Stimulated activated CD4-positive, alpha-beta T cell treated with anti-CD3 and anti-CD28 coated beads, Interleukin-15, amount 100 ng/mL, for 1 hour (primary cell): ENCODE results near the gene TMEM86A.
A peak's percentile ranks its signal among the peaks of the same experiment; 100 is the strongest.

Experiments used
- DNase-seq, 2 donors: peaks; one replicate each; pipeline ENCODE4 v3.0.0-alpha.2; 2020; ENCODE audit warnings: low read depth in 1 of 2, low spot score in 1 of 2

The TMEM86A gene

DNA sequence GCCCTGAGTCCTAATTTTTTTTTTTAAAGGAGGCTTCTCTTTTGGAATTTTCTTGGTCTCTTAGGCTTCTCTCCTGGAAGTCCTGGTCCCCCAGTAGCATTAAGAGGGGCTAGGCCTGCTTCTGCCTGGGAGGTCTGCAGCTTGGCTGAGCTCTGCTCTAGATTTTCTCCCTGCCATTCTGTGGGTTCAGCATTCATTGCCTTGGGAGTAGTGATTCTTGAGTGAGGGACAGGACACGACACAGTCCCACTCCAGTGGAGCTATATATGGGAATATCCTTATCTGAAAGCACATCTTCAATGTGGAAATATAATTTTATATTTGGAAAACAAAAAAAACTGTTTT is 23.7 kb downstream of the TMEM86A start:
- no peak for DNase-seq

DNA sequence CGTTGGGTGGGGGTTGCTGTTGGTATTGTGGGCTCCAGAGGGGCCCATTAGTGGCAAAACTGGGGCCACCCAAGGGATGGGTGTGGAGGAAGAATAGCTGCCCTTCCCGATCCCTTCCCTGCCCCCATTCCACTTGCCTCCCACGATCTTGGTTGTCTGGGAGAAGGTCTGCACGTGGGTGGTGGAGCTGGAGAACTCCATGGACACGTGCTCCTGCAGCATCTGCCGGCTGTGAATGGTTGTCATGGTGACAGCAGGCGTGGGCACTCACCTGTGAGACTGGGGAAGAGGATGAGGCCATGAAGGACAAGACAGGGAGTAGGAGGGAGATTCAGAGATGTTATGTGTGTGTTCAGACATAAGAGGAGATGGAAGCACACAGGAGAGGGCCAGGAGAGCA is 25.4 kb downstream of the TMEM86A start:
- no peak for DNase-seq

DNA sequence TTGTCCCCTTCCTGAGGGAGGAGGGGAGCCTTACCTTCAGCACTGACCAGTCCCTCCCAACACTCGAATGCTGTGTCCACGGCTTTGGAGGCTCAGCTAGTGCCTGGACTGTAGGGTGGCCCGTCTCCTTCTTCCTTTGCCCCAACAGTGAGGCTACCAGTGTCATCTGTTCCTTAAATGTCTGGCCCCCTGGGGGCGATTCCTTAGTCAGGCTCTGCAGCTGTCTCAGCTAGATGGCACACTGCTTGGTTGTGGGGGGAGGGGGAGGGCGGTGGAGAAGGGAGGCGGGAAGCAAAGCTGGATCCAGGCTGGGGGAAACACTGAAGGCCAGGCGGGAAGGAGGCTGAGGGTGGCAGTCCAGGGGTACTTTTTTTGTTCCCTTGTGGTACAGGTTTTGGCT is 27.5 kb downstream of the TMEM86A start, which contains the start of gene IGSF22:
Gene IGSF22 (minus strand): TSS at position 149 of the 400 bp plus-strand sequence. CDS start 1,952 bp downstream, outside the sequence.
- no peak for DNase-seq

DNA sequence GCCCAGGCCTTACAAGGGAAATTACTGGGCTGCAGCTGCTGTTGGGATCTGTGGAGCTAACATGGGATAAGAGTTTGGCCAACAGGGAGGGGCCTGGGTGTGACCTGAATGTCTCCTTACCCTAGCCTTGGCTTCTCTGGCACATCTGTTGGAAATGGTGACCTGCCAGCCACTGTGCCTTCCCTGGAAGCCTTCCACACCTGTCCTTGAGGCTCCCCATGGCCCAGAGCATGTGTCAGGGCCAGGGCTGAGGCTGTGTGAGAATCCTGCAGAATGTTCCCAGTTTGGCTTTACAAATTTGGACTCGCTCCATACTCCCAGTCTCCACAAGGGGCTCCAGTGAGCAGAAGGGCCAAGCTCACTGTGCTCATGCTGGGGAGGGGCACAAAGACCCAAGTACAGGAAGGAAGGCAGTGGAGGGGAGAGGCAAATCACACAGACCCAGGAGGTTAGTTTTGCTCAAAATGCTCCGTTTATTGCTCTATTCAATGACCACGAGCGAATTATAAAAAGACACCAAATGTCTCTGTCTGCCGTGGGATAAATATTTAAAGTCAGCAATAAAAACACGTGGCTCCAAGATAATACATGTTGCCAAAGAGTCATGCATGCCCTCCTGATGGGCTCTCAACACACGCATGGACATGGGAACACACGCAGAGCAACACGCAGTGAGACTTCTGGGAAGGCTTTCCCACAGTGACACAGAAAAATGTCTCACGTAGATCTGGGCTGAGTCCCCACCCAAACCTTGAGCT is 29.1 kb downstream of the TMEM86A start:
- peak in 1 of 2 donors; percentile 10 for DNase-seq

DNA sequence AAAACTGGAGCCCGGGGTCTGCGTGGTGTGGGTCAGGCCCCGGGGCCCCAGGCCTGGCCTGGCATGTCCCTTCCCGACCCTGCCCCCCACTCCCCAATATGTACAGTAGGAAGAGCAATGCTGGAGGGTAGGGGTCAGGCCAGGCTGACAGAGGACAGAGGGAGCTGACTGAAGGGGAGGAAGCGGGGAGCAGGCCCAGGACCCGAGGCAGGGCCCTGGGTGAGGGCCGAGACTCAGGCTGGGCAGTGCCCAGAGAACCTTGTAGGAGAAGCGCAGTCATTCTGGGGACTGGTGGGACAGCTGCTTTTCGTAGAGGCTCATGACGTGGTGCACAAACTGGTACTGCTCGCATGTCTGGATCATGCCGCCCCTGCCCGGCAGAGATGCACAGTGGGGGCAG is 30.1 kb downstream of the TMEM86A start:
- no peak for DNase-seq

DNA sequence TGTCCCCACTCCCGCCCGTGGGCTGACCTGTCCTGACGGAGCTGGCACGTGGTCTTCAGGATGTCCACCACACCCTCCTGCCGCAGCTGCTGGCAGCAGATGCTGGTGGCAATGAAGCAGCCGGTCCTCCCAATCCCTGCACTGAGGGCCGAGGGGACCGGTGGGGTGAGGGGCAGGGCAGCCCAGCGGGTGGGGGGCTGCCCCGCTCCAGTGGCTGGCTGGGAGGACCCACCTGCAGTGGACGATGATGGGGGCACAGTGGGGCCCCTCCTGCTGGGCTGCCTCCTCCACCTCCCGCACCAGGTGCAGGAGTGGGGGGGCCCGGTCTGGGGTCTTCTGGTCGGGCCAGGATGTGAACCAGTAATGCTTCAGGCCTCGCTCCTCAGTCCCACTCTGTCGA is 30.8 kb downstream of the TMEM86A start:
- DNase-seq, result no peak

DNA sequence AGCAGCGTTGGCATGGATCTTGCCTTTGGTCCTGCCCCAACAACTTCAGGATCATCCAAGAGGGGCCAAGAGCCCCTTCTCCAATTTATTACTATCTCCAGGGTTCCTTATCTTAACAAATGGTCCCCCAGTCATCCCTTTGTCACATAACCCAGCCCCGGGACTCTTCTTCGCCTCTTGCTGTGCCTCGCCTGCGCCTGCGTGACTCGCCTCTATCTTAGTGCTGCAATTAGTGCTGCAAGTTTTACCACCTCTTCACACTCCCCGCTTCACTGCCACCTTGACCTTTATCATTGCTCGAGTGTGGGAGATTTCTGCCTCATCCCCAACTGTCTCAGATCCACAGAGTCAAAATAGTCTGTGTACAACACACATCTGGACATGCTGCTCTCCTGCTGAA is 31.4 kb downstream of the TMEM86A start:
- DNase-seq, result no peak

DNA sequence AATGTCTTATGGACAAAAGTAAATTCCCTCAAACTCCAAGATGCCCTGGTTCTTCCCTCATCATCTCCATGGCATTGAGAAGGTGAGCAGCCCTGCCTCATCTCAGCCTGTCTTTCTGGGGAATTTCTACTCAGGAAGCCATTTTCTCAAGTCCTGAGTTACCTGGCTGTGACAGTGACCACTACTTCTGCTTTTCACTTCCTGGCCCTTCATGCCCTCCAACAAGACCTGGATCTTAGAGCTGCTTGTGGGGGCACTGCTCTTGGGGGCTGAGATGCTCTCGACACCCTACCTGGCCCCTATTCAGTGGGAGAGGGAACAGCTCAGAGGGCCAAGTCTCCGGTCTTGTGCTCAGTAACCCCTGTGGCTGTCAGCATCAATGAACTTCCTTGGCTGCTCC is 32.9 kb downstream of the TMEM86A start:
- no peak for DNase-seq

DNA sequence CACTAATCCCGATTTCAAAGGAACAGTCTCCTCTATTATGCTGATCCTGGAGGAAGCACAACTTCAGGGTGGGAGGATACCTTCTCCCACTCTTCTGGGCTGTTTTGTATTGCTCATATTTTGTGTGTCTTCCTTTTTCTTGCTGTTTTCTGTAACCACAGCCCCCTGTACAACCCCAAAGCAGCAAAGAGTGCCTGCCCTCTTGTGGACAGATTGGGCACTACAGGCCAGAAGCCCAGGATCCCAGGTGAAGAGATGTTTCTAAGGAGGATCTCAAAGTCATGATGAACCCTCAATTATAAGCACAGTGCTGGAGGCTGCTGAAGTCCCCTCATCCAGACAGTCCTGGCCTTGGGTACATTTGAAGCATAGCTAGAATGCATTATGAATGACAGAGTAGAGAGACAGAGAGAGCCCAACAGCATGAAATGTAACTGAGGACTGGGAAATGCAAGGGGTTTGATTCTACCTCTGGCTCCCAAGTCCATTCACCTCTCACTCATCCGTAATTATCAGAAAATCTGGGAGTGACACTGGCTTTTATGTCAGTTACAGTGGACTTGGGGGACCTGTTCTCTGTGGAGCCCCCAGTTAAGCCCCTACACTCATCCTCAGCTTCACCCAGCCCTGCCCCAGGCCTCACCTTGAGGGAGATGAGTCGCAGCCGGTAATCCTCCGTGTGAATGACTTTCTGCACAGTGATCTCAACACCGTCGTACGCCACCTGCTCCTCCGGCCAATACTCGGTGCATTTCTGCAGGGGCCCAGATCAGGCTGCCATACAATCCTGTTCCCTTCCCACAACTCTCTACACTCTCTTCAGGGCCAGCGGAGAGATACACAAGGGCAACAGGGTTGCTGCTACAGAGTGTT is 33.6 kb downstream of the TMEM86A start:
- peak; percentile 53 to 59 for DNase-seq

DNA sequence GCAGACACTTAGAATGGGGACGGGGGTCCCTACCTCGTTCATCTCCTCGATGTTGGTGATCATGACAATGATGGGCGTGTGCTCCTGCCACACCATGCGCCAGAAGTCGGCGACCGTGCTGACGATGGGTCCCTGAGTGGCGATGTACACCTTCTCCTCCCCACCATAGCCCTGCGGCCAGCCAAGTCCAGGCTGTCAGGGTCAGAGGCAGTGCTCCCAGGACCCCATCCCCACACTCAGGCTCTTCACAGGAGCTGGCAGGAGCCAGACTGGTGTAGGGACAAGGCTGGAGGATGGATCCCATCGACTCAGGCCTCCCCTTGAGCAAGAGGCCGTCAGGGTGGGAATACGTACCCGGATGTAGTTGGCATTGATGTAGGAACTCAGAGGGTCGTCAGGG is 34.6 kb downstream of the TMEM86A start:
- no peak for DNase-seq

DNA sequence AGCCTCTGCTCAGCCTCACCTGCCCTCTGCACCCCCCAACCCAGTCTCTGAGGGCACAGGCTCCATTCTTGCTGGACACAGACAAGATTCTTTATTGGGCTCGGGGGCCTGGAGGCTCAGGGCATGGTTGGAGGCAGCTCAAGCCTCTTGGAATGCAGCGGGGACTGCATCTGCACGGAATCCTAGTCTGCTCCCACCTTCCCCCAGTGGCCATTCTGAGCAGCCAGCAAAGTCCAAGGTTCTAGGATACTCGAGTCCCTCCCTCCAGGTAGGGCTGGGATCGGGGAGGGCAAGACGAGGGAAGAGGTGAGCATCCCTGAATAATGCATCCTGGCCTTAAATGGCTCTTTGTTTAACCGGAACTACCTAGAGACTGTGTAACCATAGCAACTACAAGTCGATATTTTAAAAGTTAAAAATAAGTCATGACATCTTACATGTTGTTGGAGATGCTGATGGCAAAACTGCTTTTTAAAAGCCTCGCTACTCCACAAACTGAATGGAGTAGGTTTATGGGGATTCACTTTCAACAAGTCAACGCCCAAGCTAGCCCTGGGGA is 38.1 kb downstream of the TMEM86A start:
- no peak for DNase-seq

DNA sequence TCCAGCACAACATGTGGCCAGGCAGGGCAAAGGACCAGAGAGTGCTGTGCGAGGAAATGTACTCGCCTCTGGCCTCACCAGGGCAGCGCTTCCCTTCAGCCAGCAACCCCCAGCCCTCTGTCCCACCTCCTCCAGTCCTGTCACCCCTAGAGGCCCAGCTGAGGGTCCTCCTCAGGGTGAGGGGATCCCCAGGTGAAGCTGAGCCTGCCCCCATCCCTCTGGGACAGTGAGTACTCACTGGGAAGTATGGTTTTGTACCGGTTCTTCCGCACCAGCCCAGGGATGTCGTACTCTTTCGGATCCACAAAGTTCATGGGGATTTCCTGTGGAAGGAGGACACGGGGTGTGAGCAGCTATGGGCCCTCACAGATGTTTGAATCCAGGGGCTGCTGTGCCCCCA is 39.1 kb downstream of the TMEM86A start:
- DNase-seq, result no peak

DNA sequence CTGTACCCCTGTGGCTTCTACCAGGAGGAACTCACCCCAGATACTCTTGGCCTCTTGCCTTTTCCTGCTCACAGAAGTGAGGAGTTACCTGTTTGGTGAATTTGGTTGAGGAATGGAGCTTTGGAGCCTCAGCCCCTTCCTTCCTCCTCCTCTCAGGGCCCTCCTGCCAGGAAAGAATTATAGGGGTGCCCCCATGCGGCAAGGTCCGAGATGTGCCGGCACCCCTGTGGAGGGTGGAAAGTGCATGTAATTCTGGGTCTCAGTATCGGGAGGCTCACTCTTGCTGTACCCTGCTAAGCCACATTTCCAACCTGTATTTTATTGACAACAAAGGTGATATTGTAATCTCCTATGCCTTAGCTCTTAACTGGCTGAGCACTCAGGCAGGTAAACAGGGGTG is 41.1 kb downstream of the TMEM86A start:
- no peak for DNase-seq

DNA sequence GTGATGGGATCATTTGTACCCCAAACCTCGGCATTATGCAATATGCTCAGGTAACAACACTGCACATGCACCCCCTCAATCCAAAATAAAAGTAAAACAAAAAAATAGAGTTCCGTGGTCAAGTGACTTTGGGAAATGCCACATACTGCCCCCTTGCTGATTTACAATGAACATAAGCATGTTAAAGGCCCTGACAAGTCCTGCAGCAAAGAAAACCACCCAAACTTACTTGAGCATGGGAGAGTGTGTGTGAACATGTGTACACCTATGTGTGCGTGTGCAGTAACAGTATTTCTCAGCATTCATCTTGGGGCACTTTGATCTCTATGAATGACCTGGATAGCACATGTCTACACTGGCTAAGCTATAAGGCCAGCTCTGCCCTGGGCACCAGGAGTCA is 43.2 kb downstream of the TMEM86A start:
- no peak for DNase-seq

DNA sequence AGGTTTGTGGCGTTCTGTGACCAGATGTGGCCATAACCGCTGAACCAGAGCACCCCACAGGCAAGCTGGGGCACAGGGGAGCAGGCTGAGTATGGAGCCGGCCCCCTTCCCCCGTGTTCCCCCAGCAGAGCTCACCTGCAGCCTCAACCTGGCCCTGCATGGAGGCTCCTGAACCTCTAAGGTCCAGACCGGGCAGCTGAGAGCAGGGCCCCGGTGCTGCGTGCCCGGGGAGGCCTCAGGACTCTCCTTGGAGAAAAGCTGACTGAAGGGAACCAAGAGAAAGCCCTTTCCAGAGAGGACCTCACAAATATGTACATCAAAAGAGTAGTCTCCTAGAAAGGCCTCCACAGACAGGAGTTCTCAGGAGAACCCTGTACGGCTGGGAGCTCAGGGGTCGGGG is 44.8 kb downstream of the TMEM86A start:
- DNase-seq, result no peak

DNA sequence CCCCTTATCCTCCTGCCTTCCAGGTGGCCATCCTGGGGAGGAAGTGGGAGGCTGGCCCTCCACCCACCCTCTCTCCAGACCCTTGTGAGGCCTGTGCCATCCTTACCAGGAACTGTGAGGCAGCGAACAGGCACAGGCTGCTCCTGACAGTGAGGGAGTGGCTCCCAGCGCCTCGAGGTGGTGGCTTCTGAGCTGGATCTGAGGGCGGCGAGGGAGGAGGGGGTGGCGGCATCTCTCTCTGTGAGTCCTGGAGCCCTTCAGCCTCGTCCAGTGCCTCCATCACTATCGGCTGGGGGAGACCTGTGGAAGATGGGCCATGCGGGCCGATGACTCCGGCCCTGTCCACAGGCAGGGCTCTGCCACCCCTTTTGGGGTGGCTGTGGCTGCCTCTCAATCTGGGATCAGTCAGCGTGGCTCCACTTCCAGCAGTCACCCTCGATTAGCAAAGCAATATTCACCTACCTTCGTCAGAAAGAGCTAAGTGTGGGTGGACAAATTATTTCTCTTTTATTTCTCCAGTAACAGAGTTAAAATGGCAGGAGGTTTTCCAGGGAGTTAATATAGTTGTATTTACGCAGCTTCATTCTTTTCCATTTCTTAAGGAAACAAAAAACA is 45.4 kb downstream of the TMEM86A start:
- DNase-seq, result no peak

DNA sequence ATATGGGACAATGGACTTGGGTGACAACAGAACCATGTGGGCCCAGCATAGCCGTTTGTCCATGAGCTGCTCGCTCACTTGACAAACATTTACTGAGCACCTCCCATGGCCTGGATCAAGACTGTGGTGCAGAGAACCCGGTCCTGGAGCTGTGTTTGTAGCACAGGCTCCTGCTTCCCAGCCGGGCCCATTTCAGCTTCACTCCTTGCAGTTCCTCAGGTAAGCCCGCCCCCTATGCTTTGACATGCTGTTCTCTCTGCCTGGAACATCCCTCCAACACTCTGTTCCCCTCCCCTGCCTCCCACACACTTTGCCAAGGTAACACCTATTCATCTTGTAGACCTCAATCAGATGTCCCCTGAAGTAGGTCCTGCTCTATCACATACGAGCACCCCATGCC is 46.7 kb downstream of the TMEM86A start:
- no peak for DNase-seq

DNA sequence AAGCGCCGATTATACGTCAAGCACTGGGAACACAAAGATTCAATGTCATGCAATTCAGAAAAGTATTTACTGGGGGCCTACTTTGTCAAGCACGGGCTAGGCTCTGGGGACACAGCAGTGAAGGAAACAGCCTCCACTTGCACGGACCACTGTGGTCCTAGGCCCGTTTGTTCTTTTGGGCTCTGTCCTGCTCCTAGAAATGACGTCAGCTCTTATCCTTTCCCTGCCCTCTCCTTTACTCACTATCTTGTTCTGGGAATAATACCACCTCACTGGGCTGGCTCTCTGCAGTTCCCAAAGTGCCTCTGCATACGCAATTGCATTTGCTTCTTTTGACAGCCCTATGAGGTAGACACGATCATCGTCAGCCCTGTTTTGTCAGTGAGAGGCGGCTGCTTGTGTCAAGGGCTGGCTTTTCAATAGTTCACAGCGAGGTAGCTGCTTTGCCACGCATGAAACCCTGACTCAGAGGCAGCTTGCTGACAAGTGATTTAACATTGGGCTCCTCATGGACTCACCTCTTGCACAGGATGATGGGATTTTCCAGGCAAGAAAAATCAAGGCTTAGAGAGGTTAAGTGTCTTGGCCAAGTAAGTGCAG is 50.3 kb downstream of the TMEM86A start:
- DNase-seq, result no peak

DNA sequence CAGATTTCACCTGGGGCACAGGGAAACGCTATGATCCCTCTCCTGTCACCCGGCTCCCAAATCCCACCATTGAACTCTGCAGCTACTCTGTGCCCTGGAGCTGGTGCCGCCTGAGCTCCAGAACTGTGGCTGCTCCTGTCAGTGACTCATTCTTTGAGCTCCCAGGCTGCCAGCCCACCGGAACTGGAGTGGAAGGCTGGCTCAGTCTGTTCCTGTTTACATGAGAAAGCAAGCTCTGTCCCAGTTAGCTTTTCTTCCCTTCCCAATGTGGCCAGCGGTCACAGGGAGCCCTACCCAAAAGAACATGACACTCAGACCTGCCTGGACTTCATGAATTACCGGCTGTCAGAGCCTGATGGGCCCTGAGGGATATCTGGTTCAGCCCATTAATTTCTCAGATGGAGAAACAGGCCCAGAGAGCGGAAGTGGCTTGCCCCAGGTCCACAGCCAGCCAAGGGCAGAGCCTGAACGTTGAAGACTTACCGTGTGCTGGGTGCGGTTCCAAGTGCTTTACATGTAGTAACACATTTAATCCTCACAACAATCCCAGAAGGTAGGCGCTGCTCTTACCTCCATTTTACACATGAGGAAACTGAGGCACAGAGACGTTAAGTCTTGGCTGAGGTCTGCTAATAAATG is 51.2 kb downstream of the TMEM86A start:
- no peak for DNase-seq

DNA sequence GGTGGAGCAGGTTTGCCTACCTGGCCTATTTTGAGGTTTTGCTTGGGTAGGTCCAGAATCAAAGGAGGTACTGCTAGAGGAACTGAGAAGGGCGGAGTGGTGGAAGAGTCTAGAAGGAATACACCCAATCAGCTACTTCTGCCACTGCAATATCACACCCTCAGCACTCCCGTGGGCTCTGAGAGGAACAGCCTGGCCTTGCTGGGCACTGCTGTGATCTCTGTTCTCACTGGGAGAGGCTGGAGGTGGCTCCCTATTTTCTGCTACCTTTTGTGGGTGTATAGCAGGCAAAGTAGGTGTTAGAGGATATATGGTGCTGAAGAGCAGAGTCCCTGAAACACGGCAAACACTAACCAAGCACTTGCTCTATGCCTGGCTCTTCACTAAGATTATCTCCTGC is 52.4 kb downstream of the TMEM86A start:
- no peak for DNase-seq

DNA sequence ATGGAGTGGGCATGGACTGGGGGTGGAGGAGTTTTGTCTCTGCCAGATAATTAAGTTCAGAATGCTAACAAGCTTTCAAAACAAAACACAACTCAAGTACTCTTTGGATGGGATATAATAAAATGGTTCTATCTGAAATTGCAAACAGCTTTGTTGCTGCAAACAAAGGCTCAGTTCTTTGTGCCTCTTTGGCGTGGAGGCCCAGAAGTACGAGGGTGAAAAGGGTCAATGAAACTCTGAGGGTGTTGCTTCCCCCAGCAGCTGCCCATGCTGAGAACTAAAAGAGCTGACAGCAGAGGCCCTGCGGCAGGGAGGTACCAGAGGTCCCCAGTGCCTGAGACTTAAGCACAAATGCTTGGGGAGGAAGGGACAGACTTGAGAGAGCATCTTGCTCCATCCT is 53.9 kb downstream of the TMEM86A start:
- no peak for DNase-seq
